EH (cell line): ENCODE results near the gene CDCA5.

Experiments
- DNase-seq: peaks from one replicate; pipeline ENCODE4 v3.0.0-alpha.2; 2015; ENCODE audit warnings: low read depth

Gene CDCA5

DNA sequence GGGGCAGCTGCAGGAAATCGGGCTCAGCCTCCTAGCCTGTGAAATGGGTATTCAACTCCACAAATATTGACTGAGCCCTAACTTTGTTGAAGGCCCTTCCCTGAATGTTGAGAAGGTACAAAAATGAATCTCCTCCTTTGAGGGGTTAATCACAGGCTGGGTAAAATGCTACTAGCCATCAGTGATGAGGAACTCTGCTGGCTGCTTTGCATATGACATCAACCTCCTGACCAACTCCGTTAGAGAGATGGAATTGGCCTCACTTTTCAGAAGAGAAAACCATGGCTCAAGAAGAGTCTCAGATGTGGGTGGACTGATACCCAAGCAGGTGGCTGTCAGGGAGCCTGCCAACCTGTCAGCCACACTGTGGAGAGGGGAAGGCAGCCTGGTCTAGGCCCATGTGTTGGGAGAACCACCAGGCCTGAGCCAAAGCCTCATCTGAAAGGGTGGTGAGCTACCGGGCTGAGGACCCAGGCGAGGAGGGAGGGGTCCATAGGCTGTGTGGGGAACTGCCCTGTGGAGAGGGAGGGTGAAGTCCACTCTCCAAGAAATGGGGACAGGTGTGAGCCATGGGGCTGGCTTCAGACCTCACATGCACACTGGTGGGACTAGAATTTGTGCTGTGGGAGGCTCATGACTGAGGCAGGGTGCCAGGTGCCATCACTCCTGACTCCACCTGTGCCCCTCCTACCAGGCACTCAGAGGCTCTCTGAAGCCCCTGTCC is 11.8 kb downstream of the CDCA5 start:
- DNase-seq, result no peak

DNA sequence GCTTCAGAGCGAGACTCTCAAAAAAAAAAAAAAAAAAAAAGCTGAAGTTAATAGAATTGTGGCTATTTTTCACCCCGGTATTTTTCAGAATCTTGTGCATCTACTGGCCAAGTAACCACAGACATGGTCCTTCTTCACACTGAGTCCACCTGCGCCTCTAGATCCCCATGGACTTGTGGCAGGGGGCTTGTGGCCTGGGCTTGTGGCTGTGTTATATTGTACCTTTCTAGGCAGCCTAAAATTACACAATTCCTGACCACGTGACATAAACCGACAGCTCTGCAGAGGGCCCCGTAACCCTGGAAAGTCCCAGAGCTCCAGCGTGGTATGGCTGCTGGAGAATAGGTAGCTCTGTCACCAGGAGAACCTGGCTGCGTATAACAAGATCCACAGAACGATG is 14.6 kb downstream of the CDCA5 start:
- no peak for DNase-seq

DNA sequence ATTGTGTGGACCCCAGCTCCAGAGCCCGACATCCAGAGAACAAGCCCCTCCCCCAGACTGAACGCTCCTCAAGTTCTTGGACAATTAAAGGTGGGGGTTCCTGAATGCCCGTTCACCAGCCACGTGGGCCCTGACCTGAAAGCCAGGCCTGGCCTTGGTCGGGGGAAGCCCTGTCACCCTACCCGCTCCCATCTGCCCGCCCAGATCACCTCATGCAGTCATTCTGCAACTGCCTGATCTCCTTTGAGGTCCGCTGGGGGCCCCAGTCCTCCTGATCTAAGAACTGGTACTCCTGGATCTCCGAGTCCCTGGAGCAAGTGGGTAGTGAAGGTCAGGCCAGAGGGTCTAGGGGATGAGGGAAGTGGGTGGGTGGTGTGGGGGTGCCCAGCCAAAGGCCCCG is 16.4 kb downstream of the CDCA5 start:
- no peak for DNase-seq

DNA sequence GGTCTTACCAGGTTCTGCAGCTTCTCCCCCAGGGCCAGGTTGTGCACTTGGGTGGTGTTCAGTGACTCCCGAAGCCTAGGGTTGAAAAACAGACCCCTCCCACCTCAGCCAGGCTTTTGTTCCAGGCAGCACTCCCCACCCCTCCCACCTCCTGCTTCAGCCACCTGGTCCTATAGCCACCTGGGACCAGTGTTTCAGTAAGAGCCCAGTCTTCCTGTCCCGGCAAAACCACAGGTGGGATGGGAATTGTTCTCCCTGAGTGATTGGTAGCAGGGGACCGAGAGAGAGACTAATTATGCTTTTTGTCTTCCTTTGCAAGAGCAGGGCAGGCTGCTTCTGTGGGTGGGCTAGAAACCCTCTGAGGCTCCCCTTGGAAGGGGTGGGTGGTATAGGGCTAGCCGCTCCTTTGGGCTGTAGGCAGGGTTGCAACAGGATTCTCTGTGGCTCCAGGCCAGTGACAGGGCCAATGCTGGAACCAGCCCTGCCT is 17.0 kb downstream of the CDCA5 start:
- DNase-seq, result no peak

DNA sequence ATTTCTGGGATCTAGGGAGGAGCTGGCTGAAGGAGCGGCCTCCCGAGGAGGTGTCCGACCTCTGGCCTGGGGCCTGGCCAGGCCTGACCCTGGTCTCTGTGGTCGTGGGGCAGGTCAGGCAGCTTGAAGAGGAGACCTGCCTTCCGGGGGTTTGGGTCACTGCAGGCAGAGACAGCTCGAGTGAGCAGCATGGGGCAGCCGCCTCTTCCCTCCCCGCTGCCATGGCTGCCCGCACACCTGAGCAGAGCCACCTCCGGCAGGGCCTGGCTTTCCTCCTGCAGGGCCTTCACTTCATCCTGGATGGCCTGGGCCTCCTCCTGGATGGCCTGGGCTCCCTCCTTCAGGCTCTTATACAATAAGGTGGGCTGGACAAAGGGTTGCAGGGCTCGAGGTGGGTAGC is 17.5 kb downstream of the CDCA5 start:
- DNase-seq, result no peak

DNA sequence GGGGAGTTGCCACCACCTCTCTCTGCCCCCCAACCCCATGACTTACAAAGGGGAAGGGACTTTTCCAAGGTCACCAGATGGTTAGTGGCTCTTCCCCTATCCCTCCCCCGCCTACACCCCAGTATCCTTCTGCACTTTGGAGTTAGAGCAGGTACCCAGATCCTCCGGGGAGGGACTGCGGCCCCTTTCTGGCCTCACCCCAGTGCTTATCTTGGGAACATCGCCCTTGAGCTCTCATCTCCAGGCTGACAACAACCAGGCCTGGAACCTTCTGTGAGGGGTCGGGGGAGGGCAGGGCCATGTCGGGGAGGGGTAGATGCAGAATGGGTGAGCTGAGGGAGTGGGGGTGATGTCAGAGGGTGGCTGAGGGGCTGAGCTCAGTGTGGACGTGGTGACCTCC is 18.0 kb downstream of the CDCA5 start:
- DNase-seq, result no peak

DNA sequence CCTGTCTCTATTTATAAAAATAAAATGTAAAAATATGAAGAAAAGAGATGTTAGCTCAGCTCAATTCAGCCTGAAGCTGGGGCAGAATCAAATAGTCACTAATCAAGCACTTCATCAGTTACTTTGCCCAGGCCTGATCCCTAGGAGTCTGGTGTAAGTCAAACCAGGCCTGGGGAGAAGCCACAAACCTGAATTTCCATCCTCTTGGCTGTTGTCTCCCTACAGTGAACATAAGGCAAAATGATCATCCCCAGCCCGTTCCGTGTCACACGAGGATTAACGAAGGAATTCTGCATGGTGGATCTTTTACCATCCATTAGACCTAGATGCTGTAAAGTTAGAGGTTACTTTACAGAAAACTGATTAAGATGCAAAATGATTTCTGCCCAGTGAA is 19.0 kb downstream of the CDCA5 start:
- no peak for DNase-seq

DNA sequence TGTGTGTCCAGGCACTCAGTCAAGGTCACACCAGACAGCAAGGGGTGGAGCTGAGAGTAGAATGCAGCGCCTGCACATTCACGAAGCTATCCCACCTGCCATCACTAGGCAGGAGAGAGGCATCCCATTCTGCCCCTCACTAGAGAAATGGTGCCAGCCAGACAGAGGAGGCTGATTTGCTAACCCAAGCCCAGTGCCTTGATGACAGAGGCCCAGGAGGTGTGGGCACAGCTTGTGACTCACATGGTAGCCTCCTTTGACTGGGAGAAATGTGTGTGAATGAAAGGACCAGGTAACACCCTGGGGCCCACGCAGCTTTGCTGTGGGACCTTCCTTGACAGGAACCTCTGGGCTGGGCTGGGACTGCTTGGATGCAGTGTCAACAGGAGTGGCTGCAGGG is 20.3 kb downstream of the CDCA5 start:
- no peak for DNase-seq

DNA sequence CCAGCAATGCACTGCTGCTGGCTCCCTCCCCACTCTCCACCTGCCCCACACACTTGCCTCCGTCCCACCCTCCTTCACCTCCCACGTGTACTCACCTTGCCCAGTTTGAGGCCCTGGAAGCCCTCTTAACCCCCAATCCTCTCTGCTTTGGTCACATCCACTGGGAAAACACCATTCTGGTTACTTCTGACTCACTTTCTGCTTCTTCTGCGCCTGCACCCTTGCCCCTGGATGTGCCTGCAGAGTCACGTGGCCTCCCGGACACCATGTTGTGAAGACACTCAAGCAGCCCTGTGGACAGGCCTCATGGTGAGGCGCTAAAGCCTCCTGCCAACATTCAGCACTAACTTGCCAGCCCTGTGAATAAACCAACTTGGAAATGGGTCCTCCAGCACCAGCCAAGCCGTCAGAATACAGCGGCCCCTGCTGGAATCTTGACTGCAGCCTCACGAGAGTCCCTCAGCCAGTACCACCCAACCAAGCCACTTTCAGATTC is 22.9 kb downstream of the CDCA5 start:
- peak; percentile 43 for DNase-seq

DNA sequence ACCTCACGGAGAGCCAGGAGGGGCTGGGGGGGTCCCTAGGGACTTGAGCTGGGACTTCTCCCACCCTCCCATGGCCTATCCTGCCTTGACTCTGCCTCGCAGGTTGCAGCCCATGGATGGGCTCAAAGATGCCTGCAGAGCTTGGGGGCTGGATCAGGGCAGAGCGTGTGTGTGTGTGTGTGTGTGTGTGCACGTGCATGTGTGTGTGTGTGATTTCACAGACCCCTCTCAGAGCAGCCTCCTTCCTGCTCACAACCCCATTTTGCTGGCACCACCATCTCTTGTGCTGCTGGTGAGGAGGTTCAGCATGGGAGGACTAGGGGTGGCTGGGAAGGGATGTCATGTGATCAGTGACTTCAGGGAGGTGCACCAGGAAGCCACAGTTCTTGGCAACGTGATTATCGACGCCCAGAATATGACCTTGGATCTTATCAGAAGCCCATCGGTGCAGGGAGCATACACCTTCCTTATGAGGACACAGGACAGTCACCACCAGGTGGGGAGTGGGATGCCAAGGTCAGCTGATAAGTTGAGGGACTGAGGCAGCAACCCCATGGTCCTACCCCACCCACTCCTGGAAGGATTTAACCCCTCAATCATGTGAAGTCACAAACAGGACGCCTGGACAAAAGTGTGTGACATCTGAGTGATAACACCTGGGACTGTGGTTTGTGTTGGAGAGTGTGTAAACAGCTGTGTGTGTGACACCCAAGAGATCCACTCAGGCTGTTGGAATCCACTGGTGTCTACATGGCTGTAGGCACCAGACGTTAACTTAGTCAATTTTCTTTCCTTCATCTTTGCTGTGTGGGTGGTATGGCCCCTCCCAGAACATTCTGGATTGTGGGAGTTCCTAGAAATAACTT is 23.6 kb downstream of the CDCA5 start:
- DNase-seq, result no peak

DNA sequence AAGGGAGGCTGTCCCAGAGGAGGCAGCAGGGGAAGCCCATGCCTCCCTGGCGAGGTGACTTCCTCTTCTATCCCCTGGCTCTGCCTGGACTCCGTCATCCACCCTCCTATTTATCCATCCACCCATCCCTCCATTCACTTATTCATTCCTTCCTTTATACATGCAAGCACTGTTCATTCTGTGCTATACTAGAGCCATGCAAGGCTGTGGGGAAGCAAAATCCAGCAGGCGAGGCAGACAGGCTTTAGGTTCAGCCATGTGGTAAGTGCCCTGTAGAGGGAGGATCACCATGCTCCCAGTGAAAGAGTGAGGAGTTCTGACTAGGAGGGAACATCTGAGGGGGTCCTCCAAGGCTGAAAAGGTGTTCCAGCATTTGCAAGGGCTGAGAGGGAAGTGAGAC is 24.3 kb downstream of the CDCA5 start:
- no peak for DNase-seq

DNA sequence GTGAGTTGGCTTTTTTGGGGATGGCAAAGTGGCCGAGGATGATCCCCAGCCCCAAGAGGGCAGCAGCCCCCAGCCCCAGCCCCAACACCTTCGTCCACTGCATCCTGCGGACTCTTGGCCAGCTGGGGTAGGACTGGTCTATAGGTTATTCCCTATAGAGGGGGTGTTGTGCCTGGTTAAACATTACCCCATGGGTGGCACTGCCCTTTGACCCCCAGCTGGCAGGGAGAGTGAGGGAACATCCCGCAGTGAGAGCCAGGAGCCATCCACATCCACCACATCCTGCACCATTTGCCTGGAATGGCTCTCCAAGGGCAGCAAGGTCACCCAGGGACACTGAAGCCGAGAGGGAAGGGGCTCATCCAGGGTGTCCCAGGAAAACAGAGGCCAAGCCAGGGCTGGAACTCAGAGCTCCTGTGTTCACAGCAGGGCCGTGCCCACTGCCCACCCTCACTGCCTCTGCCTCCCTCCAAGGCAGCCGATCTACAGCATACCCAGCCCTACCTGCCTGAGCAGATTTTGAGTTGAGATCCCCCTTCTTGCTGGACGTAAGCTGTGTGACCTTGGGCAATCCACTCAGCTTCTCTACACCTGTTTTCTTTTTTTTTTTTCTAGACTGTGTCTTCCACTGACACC is 25.3 kb downstream of the CDCA5 start, which contains the start of gene NAALADL1:
Gene NAALADL1 (minus strand): TSS at position 135 of the 636 bp plus-strand sequence. CDS start 32 bp downstream, at position 103.
- no peak for DNase-seq

DNA sequence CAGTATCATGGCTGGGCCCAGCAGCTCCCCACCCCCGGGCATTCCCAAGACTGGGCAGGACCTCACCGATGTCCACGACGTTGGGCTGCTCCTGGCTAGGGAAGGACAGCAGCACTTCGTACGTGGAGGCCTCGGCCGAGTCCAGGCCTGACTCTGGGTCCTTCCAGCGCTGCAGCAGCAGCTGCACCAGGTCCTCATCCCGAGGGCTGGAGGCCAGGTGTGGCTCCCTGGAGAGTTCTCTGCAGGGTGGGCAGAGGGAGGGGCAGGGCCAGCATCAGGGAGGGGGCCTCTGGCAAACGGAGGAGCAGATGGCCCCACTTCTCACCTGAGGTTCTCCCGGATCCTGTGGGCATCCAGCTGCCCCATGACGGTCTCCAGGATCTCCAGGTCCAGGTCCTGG is 25.8 kb downstream of the CDCA5 start:
- no peak for DNase-seq

DNA sequence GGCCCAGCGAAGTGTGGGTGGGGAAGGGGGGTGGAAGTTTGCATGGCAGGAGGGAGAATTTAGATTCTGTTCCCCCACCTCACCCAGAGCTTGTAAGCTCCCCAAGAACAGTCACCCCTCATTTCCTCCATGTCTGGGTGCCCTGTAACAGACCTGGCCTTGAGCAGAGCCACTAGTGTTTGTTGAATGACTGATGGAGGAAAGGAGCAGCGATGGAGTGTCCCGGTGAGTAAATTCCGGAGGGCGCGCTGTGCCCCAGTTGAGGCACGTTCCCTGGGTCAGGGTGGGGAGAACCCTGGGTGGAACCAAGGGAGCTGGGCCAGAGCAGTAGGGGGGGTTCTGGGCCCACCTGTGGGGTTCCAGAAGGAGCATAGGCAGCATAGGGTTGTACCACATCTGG is 26.3 kb downstream of the CDCA5 start:
- no peak for DNase-seq

DNA sequence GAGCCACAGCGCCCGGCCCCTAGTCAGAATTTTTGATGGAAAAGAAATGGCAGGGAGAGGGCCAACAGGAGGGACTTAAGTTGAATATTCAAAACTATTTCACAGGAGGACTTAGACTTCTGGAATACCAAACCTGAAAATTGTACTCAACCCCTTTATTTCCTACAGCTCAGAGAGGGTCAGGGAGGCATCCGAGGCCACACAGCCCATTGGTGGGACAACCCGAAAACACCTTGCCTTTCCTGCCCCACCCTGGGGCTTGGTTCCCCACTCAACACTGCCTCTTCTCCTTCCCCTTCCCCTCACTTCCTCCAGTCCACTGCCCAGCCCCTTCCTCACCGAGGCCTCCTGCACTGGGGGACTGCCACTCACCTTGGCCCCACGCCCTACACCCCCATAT is 26.8 kb downstream of the CDCA5 start:
- no peak for DNase-seq

DNA sequence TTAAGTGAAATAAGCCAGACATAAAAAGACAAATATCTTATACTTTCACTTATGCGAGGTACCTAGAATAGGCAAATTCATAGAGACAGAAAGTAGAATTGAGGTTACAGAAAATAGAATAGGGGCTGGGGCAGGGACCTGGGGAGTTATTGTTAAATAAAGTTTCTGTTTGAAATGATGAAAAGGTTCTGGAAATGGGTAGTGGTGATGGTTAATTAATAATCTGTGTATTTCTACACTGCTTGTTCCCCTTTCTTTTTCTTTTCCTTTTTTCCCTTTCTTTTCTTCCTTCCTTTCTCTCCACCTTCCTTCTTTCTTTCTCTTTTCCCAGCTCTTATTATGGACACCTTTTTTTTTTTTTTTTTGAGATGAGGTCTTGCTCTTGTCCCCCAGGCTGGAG is 28.3 kb downstream of the CDCA5 start:
- no peak for DNase-seq

DNA sequence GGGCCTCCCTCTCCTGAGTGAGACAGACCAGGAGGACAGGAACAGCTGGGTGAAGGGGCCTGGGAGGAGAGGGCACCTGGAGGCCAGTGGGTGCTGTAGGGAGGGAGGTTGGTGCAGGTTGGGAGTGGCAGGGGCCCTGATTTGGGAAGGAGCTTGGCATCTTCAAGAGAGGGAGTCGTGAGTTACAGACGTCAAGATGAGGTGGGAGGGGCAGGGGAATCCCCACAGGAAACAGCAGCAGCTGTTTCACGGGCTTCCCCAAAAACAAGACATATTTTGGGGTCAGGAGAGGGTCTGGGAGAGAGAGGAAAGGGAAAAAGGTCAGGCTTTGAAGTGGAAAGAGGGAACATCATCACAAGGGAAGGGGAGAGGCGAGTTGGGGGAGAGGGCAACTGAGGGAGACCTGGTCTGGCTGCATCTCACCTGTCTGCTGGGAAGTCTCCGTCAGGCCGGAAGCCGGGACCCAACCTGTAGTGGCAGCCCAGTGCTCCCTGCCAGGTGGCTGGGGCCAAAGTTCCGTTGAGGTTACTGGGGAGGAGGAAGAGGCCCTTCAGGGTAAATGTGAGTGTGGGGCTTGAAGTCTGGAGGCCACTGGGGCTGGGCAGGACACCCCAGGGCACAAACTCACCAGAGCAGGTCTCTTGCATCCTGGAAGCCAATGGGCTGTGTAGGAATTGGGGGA is 29.9 kb downstream of the CDCA5 start:
- no peak for DNase-seq

DNA sequence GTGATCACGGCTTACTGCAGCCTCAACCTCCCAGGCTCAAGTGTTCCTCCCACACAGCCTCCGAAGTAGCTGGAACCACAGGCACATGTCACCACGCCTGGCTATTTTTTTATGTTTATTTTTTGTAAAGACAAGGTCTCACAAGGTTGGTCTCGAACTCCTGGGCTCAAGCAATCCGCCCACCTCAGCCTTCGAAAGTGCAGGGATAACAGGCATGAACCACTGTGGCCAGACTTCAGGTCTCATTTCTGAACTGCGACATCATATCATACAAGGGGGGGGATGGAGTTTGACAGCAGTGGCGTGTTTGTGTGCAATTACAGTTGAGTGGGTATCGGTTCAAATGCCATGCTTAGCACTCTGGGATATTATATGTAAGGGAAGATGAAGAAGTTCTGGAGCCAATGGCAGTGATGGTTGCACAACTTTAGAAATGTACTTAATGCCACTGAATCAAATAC is 32.4 kb downstream of the CDCA5 start:
- DNase-seq, result no peak

DNA sequence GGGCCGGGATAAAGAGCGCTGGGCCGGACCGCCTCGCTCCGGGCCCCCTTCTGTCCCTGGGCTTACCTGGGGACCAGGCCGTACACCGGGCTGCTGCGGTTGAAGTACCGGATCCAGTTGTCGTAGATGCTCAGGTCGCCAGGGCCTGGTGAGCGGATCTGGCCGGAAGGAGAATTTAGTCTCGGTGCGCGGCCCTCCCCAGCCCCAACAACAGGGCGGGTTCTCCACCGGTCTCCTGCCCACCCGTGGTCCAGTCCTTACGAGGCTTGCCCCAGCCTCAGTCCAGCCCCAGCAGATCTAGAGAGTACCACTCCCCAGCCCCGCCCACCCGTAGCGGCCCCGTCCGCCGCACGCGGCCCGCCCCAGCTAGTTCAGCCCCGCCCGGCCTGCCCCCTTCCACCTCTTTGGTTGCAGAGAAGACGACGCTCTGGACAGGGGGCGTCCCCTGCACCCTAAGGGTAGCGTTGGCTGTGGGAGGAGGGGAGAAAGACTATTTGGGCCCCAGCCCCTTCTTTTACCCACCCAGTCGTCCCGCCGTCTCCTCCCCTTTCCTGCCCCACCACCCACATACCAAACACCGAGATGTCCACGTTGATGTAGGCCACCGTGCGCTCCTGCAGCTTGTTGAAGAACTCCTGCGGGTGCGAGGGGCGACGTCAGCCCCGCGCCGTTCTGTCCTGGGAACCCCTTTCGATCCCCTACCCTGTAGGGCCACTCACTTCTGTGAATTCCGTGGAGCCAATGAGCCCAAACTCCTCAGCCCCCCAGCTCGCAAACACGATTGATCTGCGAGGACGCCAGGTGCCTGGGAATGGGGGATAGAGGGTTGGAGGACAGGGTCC is 36.0 kb downstream of the CDCA5 start:
- peak; percentile 25 for DNase-seq

DNA sequence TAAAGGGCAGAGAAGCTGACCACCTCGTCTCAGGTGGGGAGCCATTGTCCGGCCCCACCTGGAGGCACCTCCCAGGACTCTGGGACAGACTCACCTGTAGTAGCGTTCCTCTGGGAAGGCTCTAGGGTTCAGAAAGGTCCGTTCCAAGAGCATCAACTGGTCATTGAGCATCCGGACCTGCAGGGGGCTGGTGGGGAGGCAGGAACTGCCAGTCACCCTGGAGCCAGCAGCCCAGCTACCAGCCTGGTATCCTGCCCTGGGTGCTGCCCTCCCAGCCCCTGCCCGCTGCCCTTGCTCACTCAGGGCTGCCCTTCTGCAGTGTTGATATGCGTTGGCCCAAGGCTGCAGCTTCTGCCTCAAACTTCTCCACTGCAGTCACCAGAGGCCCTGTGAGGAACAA is 38.1 kb downstream of the CDCA5 start:
- DNase-seq, result no peak

DNA sequence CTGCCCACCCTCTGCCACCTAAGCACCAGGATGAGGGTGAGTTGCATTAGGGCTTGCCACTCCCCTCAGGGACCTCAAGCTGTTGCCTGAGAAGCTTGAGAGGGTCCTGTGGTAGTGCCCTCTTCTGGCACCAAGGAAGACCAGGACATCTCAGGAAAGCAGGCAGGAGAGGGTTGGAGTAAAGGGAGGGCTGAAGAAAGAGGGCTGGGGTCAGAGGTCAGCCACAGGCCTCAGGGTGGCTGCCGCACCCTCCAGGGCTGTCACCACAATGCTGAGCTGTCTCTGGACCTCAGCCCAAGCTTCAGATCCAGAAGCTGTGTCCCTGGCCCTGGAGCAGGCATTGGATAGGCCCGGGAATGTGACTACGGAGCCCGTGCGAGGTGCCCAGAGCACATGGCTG is 38.8 kb downstream of the CDCA5 start:
- DNase-seq, result no peak
